Embryonic facial prominence (tissue), 1 donor: Measurements from ENCODE around the gene F2RL1.
"Not testable (repeated sequence)": the region's sequence is repeated elsewhere in the genome, so short reads cannot be mapped to it uniquely, and the experiment has no call there.

Source experiments
- DNase-seq: peaks from one replicate; pipeline ENCODE4 v3.0.0-alpha.2; 2016; ENCODE audit errors: extremely low spot score

The F2RL1 gene

DNA sequence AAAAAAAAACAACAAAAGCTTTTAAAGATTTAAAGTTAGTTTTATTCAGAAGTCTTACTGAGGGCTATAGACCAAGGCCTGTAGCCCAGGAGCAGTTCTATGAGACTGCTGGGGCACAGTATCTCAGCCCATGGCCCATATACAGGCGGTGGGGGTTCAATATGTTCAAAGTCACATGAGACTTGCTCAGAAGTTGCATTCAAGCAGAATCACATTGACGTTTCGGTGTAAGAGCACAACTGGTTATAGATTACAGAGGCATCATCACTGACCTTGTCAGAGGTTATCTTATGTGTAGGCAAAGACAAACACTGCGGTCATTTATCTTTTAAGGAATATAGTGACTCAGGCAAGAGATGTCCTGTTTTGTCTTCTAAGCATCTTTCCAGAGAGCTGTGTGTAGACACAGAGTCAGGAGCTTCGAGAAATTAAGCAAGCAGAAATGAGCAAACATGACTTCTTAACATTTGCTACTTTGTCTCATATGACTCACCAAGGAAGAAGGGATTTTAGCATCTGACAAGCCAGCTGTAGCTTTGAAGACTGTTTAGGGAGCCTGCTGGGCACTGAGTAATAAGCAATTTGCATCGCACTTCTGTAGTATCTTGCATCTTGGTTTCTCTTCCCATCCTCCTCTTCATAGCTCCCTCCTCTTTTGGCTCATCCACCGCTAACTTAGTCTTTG, 12.9 kb upstream of the F2RL1 start:
- DNase-seq, result no peak

DNA sequence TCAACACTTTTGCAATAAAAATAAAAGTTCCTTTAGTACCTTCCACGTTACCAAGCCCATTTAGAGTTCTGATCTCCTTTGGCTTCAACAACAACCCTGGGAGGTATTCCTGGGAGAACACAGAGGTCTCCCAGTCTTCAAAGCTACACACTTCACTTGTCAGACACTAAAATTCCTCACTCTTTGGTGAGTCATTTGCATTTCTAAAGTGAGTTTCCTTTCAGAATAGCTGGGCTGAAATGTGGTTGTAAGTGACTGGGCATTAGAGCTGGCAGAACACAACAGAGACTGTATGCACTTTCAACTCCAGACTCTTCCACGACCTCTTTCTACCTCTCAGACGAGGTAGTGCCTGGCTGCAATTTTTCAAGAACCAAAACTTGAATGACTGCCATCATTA, 11.5 kb upstream of the F2RL1 start:
- no peak for DNase-seq

DNA sequence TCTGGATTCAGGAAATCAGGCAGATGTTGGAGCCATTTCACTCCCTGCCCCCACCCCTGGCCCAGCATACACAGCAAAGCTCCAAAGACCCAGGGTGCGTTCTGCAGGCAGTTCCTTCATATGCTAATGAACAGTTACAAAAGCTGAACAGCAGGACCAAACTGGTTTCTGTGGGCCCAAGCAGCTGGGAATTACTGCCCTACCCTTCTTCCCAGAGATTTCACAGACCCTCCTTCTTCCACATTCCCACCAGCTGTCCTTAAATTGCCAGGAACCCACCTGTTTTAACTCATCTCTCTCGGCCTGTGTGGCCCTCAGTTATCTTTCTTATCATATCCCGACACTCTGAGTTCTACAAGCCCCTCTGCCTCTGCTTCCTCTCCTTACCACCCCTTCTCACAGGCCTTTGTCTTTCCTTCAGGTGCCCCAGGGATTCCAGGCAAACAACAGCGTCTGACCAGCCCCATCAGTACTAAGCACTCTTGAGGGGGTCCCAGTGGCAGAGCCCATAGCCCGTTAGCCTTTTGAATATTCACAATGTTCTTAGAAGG, 10.6 kb upstream of the F2RL1 start:
- no peak for DNase-seq

DNA sequence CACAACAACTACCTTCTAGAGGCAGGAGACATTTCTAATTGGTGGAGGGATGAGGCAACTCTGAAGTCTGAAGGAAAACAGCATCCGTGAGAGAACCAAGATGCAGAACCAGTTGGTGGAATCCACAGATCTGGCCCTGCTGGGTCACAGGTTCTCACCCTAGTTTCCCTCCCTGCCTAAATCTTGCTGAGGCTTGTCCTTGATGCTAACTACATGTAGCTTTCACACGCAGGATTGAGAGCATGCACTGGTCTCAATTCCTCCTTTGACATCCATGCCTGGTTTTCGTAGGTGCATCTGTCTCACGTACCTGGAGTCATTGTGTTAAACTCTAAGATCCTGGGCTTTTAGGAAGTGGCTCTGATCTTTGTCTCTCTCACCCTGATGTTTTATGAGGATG, 9.7 kb upstream of the F2RL1 start:
- DNase-seq, result no peak

DNA sequence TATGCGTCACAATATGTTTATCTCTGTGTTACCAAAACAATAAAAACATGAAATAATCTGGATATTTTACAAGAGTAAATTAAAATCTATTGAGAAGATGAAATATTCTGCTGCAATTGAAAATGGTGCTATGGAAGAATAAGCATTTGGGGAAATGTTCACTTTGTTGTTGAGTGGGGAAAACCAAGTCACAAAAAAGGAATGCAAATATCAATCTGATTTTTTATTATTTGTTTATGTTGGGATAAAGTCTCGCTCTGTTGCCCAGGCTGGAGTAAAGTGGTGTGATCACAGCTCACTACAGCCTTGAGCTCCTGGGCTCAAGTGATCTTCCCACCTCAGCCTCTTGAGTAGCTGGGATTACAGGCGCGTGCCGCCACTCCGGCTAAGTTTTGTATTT, 8.6 kb upstream of the F2RL1 start:
- no peak for DNase-seq

DNA sequence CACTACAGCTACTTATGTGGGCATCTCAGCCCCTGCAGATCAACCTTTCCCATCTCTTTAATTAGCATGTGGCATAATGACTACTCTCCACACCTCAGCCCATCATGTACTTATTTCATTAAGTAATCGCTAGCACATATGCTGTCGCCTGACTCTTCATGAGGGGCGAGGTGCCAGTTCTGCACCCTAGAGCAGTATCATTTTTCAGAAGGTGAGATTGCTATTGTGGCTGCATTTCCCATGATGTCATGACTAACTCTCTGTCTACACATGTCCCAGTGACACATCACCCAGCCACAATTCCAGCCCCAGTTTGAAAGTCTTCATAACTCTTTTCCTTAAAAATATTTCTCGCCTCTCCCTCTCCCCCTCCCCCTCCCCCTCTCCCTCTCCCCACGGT, 7.6 kb upstream of the F2RL1 start:
- DNase-seq, result no peak

DNA sequence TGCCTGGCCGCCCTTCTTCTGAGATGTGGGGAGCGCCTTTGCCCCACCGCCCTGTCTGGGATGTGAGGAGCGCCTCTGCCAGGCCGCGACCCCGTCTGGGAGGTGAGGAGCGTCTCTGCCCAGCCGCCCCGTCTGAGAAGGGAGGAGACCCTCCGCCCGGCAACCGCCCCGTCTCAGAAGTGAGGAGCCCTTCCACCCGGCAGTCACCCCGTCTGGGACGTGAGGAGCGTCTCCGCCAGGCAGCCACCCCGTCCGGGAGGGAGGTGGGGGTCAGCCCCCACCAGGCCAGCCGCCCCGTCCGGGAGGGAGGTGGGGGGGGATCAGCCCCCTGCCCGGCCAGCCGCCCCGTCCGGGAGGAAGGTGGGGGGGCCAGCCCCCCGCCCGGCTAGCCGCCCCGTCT, 6.6 kb upstream of the F2RL1 start:
- not testable (repeated sequence) for DNase-seq

DNA sequence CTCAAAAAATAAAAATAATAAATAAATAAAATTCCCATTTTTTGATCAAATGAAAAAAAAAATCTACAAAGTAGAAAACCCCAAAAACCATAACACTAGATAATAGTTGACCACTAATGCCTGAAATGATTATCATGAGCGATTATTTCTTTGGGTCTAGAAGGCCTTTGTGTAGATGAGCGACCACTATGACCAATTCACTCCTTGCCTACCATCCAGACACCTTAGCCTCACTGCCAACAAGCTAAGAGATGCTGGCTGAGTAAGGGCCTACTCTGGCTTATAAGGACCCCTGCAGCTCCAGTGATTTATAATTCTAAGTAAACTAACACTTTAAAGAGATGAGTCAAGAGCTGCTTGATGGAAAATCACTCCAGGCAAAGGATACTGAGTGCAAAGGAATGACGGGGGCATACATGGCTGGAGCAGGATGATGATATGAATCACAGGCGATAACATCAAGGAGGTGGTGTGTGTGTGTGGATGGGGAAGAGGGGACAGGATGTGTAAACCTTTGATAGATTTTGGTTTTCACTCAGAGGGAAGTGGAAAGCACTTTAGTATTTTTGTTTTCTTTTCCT, 4.8 kb upstream of the F2RL1 start:
- DNase-seq, result no peak

DNA sequence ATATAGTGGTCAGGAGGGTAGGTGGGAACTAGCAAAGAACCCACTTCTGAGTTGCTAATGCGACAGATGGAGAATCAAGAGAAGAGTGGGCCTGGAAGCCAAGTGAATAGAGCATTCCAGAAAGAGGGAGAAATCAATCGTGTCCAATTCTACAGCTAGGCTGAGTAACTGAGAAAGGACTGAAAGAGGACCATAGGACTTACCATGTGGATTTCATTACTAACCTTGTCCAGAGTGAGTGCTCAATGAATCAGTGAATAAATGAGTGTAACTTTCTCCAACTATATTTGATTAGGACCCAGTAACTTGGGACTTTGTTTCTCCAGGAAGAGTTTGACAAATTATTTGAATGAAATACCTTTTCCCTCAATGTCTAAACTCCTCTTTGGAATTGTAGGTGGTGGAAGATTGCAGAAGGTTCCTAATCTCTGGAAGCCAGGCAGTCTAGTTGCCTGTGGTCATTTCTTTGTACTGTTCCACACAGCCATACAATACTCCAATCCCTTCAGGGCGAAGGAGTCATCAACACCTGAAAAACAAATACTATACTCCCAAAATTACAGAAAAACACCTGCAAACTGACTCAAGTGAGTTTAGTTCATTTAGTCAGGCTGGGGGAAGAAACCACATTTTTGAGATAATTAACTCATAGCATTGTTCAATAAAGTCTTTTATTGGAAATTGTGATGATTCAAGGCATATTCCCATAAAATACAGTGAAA, 2.6 kb upstream of the F2RL1 start:
- no peak for DNase-seq

DNA sequence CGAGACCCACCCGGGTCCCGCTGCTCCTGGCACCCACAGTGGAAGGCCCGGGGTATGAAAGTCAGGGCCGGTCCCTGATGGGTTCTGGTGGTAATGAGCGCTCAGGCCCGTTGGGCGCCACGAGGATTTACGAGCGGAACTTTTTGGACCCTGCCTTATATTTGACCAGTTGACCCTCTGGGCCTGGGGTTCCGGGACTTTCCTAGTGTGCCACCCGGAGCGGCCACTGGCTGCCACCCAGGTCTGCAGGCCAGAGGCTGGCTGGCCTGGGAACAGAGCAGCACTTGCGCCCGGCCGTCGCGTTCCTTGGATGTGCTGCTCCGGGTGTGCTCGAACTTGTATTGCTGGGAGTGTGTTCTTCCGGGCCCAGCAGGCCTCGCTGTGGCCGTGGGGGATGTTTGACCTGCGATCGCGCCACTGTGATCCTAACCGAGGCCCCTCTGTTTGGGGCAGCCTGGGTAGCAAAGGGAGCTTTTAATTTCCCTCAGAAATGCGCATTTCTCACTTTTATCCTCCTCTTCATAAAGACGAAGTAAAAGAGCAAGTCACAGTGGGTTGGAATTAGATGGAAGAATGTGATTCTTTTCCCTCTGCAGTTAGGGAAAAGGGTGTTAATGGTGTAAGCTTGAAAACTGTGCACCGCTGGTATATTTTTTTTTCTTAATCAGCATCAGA, 1.2 kb downstream of the F2RL1 start:
- DNase-seq, result no peak

DNA sequence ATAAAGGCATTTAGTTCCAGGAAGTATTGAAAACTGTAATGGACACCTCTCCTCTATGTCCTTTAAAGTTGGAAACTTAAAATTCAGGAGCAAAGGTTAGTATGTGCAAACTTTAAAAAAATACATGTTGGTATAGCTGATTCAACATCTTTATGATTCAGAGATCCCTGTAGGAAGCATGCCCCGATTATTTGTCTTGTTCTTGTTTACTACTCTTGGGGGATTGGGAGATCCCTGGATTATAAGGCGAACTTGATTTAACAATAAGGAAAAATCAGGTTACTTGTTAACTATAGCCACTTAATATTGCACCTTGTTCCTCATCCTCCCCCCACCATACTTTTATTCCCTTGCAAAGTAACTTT, 1.7 kb downstream of the F2RL1 start:
- no peak for DNase-seq

DNA sequence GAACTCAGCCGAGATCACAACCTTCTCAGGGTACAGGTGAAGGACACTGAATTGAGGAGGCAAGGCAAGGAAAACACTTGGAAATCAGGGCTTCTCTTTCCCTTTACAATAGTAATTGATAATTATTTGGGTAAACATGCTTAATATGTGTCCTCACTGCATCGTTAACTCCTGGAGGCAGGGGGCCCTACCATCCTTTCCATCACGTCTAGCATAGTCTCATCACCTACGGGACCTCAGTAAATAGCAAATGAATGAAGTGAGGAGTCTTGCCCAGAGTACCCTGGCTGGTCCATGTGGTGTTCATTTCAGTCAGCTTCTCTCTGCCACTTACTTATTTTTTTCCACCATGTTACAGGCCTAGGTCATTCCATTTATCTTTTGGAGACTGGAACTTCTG, 2.3 kb downstream of the F2RL1 start:
- DNase-seq, result no peak

DNA sequence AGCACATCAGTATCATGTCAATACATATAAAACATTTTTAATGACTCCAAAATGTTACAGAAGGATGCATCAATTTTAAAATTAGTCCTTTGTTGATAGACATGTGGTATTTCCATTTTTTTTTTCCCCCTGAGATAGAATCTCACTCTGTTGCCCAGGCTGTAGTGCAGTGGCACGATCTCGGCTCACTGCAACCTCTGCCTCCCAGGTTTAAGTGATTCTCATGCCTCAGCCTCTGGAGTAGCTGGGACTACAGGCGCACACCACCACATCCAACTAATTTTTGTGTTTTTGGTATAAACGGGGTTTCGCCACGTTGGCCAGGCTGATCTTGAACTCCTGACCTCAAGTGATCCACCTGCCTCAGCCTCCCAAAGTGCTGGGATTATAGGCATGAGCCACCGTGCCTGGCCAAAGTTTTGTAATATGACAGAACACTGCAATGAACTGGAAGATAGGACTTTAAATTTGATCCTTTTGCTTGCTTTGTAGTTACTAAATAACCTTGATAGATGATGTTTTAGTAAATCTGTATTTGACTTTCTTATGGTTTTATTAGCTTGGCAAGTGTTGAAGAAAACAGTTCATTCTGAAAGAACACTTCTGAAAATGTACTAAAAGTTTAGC, 3.4 kb downstream of the F2RL1 start:
- not testable (repeated sequence) for DNase-seq

DNA sequence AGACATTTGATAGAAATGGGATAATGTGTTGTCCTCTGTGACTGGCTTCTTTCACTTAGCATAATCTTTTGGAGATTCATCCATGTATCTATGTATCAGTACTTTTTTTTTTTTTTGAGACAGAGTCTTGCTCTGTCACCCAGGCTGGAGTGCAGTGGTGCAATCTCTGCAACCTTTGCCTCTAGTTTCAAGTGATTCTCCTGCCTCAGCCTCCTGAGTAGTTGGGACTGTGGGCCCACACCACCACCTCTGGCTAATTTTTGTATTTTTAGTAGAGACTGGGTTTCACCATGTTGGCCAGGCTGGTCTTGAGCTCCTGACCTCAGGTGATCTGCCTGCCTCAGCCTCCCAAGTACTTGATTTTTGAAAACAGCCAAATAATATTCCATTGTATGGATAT, 7.6 kb downstream of the F2RL1 start:
- not testable (repeated sequence) for DNase-seq

DNA sequence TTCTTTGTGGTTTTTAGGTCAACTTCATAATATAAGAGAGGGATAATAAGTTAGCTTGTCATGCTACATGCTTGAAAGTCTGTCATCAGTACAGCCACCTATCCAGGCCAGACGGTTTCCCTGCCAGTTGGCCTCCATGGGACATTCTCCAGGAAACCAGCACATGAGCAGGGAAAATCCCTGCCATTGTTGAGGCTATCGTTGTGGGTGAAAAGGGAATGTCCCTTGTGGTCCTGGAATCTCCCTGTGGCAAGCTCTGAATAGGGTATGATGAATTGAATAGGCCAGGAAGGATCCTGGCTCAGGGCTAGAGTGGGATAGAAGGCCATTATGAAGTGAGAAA, 12.3 kb downstream of the F2RL1 start:
- no peak for DNase-seq

DNA sequence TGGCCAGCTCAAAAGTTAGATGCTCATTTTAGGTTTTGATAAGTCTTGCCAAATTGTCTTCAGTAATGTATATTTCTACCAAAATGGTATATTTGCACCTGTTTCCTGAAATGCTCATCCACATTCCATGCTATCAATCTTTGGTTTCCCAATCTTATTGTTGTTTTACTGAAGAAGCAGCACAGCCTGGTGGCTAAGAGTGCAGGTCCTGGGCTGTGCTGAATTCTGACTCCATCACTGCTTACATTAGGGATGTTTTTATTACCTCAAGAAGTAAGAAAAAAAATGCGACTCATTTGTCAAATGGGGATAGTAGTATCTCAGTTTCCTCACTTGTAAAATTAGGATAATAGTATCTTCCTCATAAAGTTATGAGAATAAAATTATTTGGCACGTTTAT, 17.4 kb downstream of the F2RL1 start:
- no peak for DNase-seq

DNA sequence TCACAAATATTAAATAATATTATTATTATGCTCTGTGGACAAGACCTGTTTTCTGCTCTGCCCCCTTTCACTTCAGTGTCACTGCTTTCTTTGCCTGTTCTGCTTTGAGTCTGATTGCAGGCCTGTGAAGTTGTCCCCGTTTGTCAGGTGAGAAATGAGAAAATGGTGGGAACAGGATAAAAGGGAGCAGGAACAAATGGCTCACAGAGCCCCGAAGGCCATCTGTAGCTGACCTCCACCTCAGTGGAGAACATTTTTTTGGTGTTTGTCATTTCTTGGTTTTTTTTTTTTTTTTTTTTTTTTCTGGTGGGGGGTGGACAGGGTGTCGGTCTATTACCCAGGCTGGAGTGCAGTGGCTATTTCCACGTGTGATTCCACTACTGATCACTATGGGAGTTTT, 17.8 kb downstream of the F2RL1 start:
- DNase-seq, result no peak

DNA sequence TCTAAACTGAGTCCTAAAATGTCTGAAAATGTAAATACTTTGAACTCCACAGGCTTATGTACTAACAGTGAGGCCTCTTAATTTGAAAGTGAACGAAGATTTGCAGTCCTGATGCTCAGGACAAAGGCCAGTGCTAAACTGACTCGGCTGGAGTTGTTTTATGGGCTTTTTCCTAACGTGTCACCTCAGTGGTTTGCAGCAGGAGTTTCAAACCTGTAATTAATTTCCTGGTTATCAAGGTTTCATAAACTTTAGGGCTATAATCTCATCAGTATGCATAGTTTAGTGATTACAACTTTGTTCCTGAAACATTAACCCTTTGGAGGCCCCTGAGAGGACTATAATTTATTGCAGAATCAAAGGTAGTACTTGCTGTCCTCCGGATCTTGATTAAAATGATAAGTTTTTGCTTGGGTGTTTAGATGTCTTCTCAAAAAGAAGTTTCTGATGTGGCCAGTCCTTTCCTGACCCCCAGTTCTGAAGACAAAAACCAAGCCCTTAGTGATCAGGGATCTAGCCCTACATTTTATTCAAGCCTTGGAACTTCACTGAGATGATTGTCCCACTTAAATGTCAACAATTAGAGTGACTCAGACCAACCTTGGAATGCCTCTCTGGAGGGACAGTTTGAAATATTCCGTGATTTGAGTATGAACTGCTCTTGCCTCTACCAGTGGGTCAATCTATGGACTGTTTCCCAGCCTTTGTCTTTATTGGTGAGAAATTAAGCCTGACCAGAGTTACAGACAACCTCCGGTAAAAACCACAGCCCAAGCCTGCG, 19.8 kb downstream of the F2RL1 start:
- DNase-seq, result no peak

DNA sequence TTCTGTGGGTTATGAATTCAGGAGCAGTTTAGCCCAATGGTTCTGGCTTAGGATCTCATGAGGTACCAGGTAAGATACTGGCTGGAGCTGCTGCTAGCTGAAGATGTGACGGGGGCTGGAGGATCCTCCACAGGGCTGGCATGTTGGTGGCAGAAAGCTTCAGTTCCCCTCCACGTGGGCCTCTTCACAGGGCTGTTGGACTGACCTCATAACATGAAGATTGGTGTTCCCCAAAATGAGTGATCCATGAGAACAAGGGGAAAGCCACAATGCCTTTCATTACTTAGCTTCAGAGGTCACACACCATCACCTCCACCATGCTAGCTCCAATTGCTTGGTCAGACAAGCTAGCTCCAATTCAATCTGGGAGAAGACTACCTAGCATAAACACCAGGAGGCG, 22.5 kb downstream of the F2RL1 start:
- no peak for DNase-seq

DNA sequence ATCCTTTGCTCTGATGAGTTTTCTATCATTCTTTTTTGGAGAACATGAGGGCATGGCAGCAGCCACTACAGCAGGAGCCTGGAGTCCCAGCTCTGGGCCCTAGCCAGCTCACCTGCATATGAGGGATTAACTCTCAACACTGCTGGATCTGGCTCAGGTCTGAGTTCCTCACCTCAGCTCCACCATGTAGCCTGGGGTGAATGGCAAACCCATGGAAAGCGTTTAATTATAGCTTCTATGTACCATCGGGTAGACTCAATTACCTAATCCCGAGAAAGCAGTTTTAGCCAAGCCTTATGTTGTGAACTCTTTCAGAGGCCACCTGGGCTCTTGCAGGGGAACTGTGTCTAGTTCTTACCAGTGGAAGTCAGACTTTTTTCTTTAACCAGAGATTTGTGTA, 27.1 kb downstream of the F2RL1 start:
- no peak for DNase-seq
